Mesenchymal stem cell (in vitro differentiated cells and primary cell): ENCODE data around the gene OR52D1.

ENCODE experiments used
- DNase-seq: peaks from one replicate; pipeline ENCODE4 v3.0.0-alpha.2; 2013
- H2AFZ ChIP-seq: one replicate; pipeline ENCODE4 v1.6.1; 2013; ENCODE audit warnings: low read depth, mild to moderate bottlenecking, control low read depth, inconsistent platforms, low read length, moderate library complexity
- H2AK5ac ChIP-seq: 2 replicates; pipeline ENCODE4 v1.6.1; 2013; ENCODE audit warnings: low read length, moderate library complexity, mild to moderate bottlenecking, inconsistent platforms; ENCODE audit not compliant: severe bottlenecking
- H2BK120ac ChIP-seq: one replicate; pipeline ENCODE4 v1.6.1; 2013; ENCODE audit warnings: low read depth, mild to moderate bottlenecking, inconsistent platforms, low read length, moderate library complexity
- H2BK12ac ChIP-seq, 2 experiments: one replicate each; pipeline ENCODE4 v1.6.1; 2013; ENCODE audit warnings: inconsistent platforms in 2 of 2, low read length in 2 of 2, mild to moderate bottlenecking in 2 of 2, moderate library complexity in 2 of 2, control low read depth in 1 of 2
- H2BK15ac ChIP-seq: one replicate; pipeline ENCODE4 v1.6.1; 2013; ENCODE audit warnings: mild to moderate bottlenecking, low read depth, inconsistent platforms; ENCODE audit not compliant: poor library complexity, severe bottlenecking
- H2BK5ac ChIP-seq: 2 replicates; pipeline ENCODE4 v1.6.1; 2013; ENCODE audit warnings: low read depth, mild to moderate bottlenecking, low read length, control low read depth, inconsistent platforms; ENCODE audit not compliant: poor library complexity, severe bottlenecking
- H3K14ac ChIP-seq, 2 experiments: one replicate each; pipeline ENCODE4 v1.6.1; 2013; ENCODE audit warnings: inconsistent platforms in 2 of 2, low read length in 2 of 2, control low read depth in 1 of 2, mild to moderate bottlenecking in 1 of 2, moderate library complexity in 1 of 2
- H3K18ac ChIP-seq, 2 experiments: one replicate each; pipeline ENCODE4 v1.6.1; 2013; ENCODE audit warnings: inconsistent platforms in 2 of 2, low read length in 2 of 2, control low read depth in 1 of 2, low read depth in 1 of 2, mild to moderate bottlenecking in 1 of 2
- H3K23ac ChIP-seq, 2 experiments: one replicate each; pipeline ENCODE4 v1.6.1; 2013; ENCODE audit warnings: inconsistent platforms in 2 of 2, low read length in 2 of 2, mild to moderate bottlenecking in 2 of 2, moderate library complexity in 2 of 2, control low read depth in 1 of 2
- H3K27ac ChIP-seq: 2 replicates; pipeline ENCODE4 v1.5.1; 2013; ENCODE audit warnings: mild to moderate bottlenecking, moderate library complexity, low read length, control low read depth, inconsistent platforms; ENCODE audit not compliant: poor library complexity, severe bottlenecking
- H3K27me3 ChIP-seq, 2 experiments: 2 replicates each; pipeline versions ENCODE4 v1.6.1 to v1.7.0; 2013; ENCODE audit warnings: low read length in 2 of 2, mild to moderate bottlenecking in 2 of 2, moderate library complexity in 2 of 2, control low read depth in 1 of 2, inconsistent platforms in 1 of 2; ENCODE audit not compliant: control insufficient read depth in 1 of 2, insufficient read depth in 1 of 2
- H3K36me3 ChIP-seq, 2 experiments: 2 replicates each; pipeline versions ENCODE4 v1.6.1 to v1.7.0; 2013; ENCODE audit warnings: low read length in 2 of 2, control low read depth in 1 of 2, inconsistent platforms in 1 of 2, low read depth in 1 of 2, mild to moderate bottlenecking in 1 of 2; ENCODE audit not compliant: insufficient read depth in 2 of 2, control insufficient read depth in 1 of 2
- H3K4ac ChIP-seq, 2 experiments: one replicate each; pipeline ENCODE4 v1.6.1; 2013; ENCODE audit warnings: inconsistent platforms in 2 of 2, low read length in 2 of 2, mild to moderate bottlenecking in 2 of 2, moderate library complexity in 2 of 2, control low read depth in 1 of 2, low read depth in 1 of 2
- H3K4me1 ChIP-seq: 2 replicates; pipeline ENCODE4 v1.6.1; 2013; ENCODE audit warnings: low read depth, low read length, control low read depth; ENCODE audit not compliant: control insufficient read depth, insufficient read depth
- H3K4me2 ChIP-seq: 2 replicates; pipeline ENCODE4 v1.6.1; 2013; ENCODE audit warnings: low read length, mild to moderate bottlenecking, inconsistent platforms; ENCODE audit not compliant: poor library complexity, severe bottlenecking
- H3K4me3 ChIP-seq, 2 experiments: 2 replicates each; pipeline versions ENCODE4 v1.5.1 to v1.7.0; 2013; ENCODE audit warnings: low read length in 2 of 2, mild to moderate bottlenecking in 2 of 2, control low read depth in 1 of 2, low read depth in 1 of 2; ENCODE audit not compliant: insufficient read depth in 1 of 2
- H3K79me1 ChIP-seq: replicated peaks from 2 replicates; pipeline ENCODE4 v1.6.1; 2013; ENCODE audit warnings: mild to moderate bottlenecking, control low read depth, low read length, inconsistent platforms; ENCODE audit not compliant: poor library complexity, severe bottlenecking
- H3K9ac ChIP-seq: 2 replicates; pipeline ENCODE4 v1.7.0; 2013; ENCODE audit warnings: mild to moderate bottlenecking, low read length, moderate library complexity
- H3K9me3 ChIP-seq: 2 replicates; pipeline ENCODE4 v1.7.0; 2013; ENCODE audit warnings: mild to moderate bottlenecking, low read length; ENCODE audit not compliant: control insufficient read depth
- H4K8ac ChIP-seq: one replicate; pipeline ENCODE4 v1.6.1; 2013; ENCODE audit warnings: inconsistent platforms, mild to moderate bottlenecking, low read length, moderate library complexity
- H4K91ac ChIP-seq: one replicate; pipeline ENCODE4 v1.6.1; 2013; ENCODE audit warnings: mild to moderate bottlenecking, low read length, inconsistent platforms
- WGBS: methylation state at CpG from one replicate; pipeline ENCODE4 v1.1.7; 2013; ENCODE audit warnings: mixed read lengths; 5-methylcytosine and 5-hydroxymethylcytosine counted together

The OR52D1 gene

GRCh38 chr11:5522308-5522707 lies 33.8 kb downstream of the OR52D1 start:
- 93% methylated on average over 2 of the region's 2 CpGs for WGBS
- H3K4me1 ChIP-seq, result no peaks in the 10 kb centered on the region
- no peak overlapping the region for H2BK5ac ChIP-seq
- H3K36me3 ChIP-seq, result no peaks in the 10 kb centered on the region
- no peak overlapping the region for H3K4ac ChIP-seq
- no peak overlapping the region for H3K14ac ChIP-seq
- no peak overlapping the region for H2BK15ac ChIP-seq
- H2BK120ac ChIP-seq, result no peak overlapping the region
- no peak overlapping the region for H2BK12ac ChIP-seq
- no peak overlapping the region for H3K27ac ChIP-seq
- no peak overlapping the region for H3K18ac ChIP-seq
- no peak overlapping the region for H4K91ac ChIP-seq
- H2AFZ ChIP-seq, result no peak overlapping the region
- no peak overlapping the region for H3K4me2 ChIP-seq
- no peaks in the 10 kb centered on the region for H3K79me1 ChIP-seq
- DNase-seq, result no peak
- no peaks in the 10 kb centered on the region for H3K9me3 ChIP-seq
- peaks cover 0 to 17% of the 10 kb centered on the region in 2 experiments for H3K27me3 ChIP-seq
- H4K8ac ChIP-seq, result no peak overlapping the region
- no peak overlapping the region for H2AK5ac ChIP-seq
- no peak overlapping the region for H3K9ac ChIP-seq
- no peak overlapping the region for H3K4me3 ChIP-seq
- no peak overlapping the region for H3K23ac ChIP-seq

DNA sequence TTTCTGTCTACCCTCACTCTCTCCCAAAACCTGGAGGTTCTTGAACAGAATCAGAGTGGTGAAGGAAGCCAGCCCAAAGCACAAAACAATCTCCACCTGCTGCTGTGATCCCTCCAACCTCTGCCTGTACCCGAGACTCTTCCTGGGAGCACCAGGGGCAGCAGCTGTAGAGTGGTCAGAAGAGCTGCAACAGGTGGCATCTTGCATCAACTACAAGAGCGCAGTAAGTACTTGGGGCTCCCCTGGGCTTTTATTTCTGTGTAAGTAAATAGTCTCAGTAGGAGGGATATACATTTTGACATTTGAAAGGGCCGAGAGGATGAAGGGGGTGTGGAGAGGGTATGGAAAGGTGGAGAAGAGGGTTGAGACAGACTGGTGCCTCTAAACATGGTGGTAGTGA lies 36.3 kb downstream of the OR52D1 start:
- Histone ChIP-seq H2BK5ac (no peak overlapping the region), H3K79me1 (no peaks in the 10 kb centered on the region), H3K23ac (no peak overlapping the region), H3K36me3 (no peaks in the 10 kb centered on the region), H3K4ac (no peak overlapping the region), H2AFZ (no peak overlapping the region), H2BK15ac (no peak overlapping the region), H3K4me1 (peaks cover 2% of the 10 kb centered on the region), H2AK5ac (no peak overlapping the region), H3K14ac (no peak overlapping the region), H2BK120ac (no peak overlapping the region), H2BK12ac (no peak overlapping the region), H3K9ac (no peak overlapping the region), H3K27me3 (peaks cover 0 to 23% of the 10 kb centered on the region in 2 experiments), H3K18ac (no peak overlapping the region), H3K4me3 (no peak overlapping the region), H3K4me2 (no peak overlapping the region), H4K8ac (no peak overlapping the region), H4K91ac (no peak overlapping the region), H3K27ac (no peak overlapping the region), H3K9me3 (no peaks in the 10 kb centered on the region)
- no peak for DNase-seq
- WGBS, result 68% methylated on average over 3 of the region's 3 CpGs

DNA sequence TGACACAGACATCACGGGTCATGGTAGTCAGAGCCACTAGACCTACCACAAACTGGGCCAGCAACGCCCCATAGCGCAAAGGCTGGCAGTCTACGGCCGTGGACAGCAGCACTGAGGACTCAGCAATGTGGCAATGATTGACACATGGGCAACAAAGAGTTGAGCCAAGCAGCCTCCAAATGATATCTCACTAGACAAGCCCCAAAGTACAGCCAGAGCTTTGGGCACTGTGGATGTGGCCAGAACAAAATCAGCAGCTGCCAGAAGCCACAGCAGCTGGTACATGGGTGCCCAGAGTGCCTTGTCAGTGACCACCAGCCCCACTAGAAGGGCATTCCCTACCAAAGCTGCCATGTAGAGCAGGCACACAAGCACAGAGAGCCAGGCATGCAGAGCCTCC lies 39.2 kb downstream of the OR52D1 start:
- H3K79me1 ChIP-seq, result no peaks in the 10 kb centered on the region
- H3K4me1 ChIP-seq, result peaks cover 2% of the 10 kb centered on the region
- no peaks in the 10 kb centered on the region for H3K36me3 ChIP-seq
- no peak overlapping the region for H3K18ac ChIP-seq
- no peak overlapping the region for H2BK5ac ChIP-seq
- 83% methylated on average over 5 of the region's 5 CpGs for WGBS
- H3K27ac ChIP-seq, result no peak overlapping the region
- H3K4me3 ChIP-seq, result peak overlapping the region in 1 of 2 experiments; percentile 3
- no peak for DNase-seq
- H2AK5ac ChIP-seq, result no peak overlapping the region
- no peak overlapping the region for H2BK12ac ChIP-seq
- no peak overlapping the region for H2AFZ ChIP-seq
- H3K27me3 ChIP-seq, result peaks cover 0 to 27% of the 10 kb centered on the region in 2 experiments
- no peak overlapping the region for H4K91ac ChIP-seq
- no peak overlapping the region for H2BK15ac ChIP-seq
- H3K4ac ChIP-seq, result no peak overlapping the region
- H4K8ac ChIP-seq, result no peak overlapping the region
- H3K23ac ChIP-seq, result no peak overlapping the region
- no peaks in the 10 kb centered on the region for H3K9me3 ChIP-seq
- H3K14ac ChIP-seq, result peak overlapping the region in 1 of 2 experiments; percentile 86
- no peak overlapping the region for H3K4me2 ChIP-seq
- no peak overlapping the region for H2BK120ac ChIP-seq
- no peak overlapping the region for H3K9ac ChIP-seq

DNA sequence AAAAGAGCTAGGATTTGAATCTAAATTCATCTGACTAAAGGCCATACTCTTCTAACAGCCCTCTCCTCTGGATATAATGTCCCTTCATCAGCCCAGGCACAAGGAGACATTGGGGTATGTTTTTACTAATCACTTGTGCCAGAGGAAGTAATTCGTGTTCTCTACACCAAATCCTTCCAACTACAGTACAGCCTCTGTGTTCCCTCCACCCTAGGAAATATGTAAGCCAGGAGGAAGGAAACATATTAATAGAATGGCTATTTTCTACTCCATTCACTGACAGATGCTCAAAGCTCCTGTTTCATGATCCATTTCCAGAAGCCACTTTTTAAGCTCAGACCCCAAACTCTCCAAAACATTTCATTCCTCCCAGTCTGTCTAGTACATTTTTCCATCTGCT lies 40.0 kb downstream of the OR52D1 start:
- Histone ChIP-seq H3K4me1 (peaks cover 2% of the 10 kb centered on the region), H3K4me2 (no peak overlapping the region), H3K23ac (no peak overlapping the region), H3K79me1 (no peaks in the 10 kb centered on the region), H3K27ac (no peak overlapping the region), H4K91ac (no peak overlapping the region), H3K9me3 (no peaks in the 10 kb centered on the region), H2BK12ac (no peak overlapping the region), H2BK15ac (no peak overlapping the region), H3K14ac (no peak overlapping the region), H3K9ac (no peak overlapping the region), H3K18ac (no peak overlapping the region), H4K8ac (no peak overlapping the region), H2AK5ac (no peak overlapping the region), H3K27me3 (peaks cover 0 to 27% of the 10 kb centered on the region in 2 experiments), H2BK120ac (no peak overlapping the region), H3K36me3 (no peaks in the 10 kb centered on the region), H2BK5ac (no peak overlapping the region), H2AFZ (no peak overlapping the region), H3K4ac (no peak overlapping the region), H3K4me3 (no peak overlapping the region)
- no peak for DNase-seq
- no CpG with 5 or more reads among the region's 1 CpG for WGBS
